HCT116 (cell line): ENCODE results near the gene RAB26. TPM values are rescaled to one million over a fixed set of nuclear protein-coding genes. Genes with fewer than 3 reads are reported as not detected.

ENCODE experiments used
- ATAC-seq: fragments of 200-7000 bp; cut with Tn5 transposase; 2 replicates; pipeline ENCODE4 v1.9.1; 2020; ENCODE audit warnings: mild to moderate bottlenecking, moderate library complexity
- BruUV-seq: library from RNA; stranded (reverse); fragments of 400-500 nt; replicated peaks from 2 replicates; lab custom pipeline; 2021; lab: Mats Ljungman, UMichigan
- CTCF ChIA-PET: fragments of 300-600 bp; sonication (Branson Sonifier 250); formaldehyde crosslinking; loops from one replicate; lab custom pipeline; 2021; ENCODE audit warnings: antibody characterized with exemption; lab: Charles Lee
- POLR2A ChIA-PET: fragments of 300-600, 350-600 bp; sonication (Branson Sonifier 250); formaldehyde crosslinking; loops from one replicate; lab custom pipeline; 2021; ENCODE audit warnings: antibody characterized with exemption; lab: Charles Lee
- RAD21 ChIA-PET, 2 experiments: fragments of 300-600 bp; sonication (Branson Sonifier 250); formaldehyde crosslinking; loops; one replicate each; lab custom pipeline; 2023; ENCODE audit warnings: low total read pairs in 2 of 2; ENCODE audit not compliant: uncharacterized antibody in 2 of 2, unreplicated experiment in 2 of 2, low non-redundant PET in 1 of 2; lab: Charles Lee
- DNase-seq: peaks from one replicate; pipeline ENCODE4 v3.0.0-alpha.2; 2010; ENCODE audit warnings: low read depth, low spot score
- H2AFZ ChIP-seq: fragments of 200-600 bp; shearing (Covaris generic), sonication (generic); 2 replicates; pipeline ENCODE4 v1.6.1; 2017; ENCODE audit warnings: low read depth, mixed run types, mixed read lengths, antibody characterized with exemption, low read length; ENCODE audit not compliant: poor library complexity, severe bottlenecking
- H3K27ac ChIP-seq: 2 replicates; pipeline ENCODE4 v1.5.1; 2012; ENCODE audit warnings: low read depth, low read length
- H3K27me3 ChIP-seq: fragments of 200-600 bp; sonication (generic); 2 replicates; pipeline ENCODE4 v1.6.1; 2016; ENCODE audit warnings: mixed run types, low read length, mixed read lengths; ENCODE audit not compliant: insufficient read depth
- H3K36me3 ChIP-seq, 2 experiments: fragments of 200-500 bp in 1 of 2; fragments of 200-600 bp in 1 of 2; sonication (Bioruptor generic) in 1 of 2; sonication (generic) in 1 of 2; 2 replicates each; pipeline versions ENCODE4 v1.5.1 to v1.6.1; 2014 to 2016; ENCODE audit warnings: low read length in 2 of 2, inconsistent platforms in 1 of 2, mixed read lengths in 1 of 2, mixed run types in 1 of 2; ENCODE audit not compliant: insufficient read depth in 2 of 2, control insufficient read depth in 1 of 2
- H3K4me1 ChIP-seq, 2 experiments: fragments of 200-600 bp in 1 of 2; sonication (generic) in 1 of 2; 2 replicates each; pipeline versions ENCODE4 v1.5.1 to v1.6.1; 2012 to 2017; ENCODE audit warnings: low read length in 2 of 2, inconsistent platforms in 1 of 2, mild to moderate bottlenecking in 1 of 2, mixed read lengths in 1 of 2, mixed run types in 1 of 2, moderate library complexity in 1 of 2; ENCODE audit not compliant: insufficient read depth in 2 of 2, control insufficient read depth in 1 of 2
- H3K4me2 ChIP-seq: fragments of 200-600 bp; sonication (generic); 2 replicates; pipeline ENCODE4 v1.6.1; 2017; ENCODE audit warnings: mixed run types, low read length, mixed read lengths
- H3K4me3 ChIP-seq, 2 experiments: fragments of 200-600 bp in 1 of 2; sonication (generic) in 1 of 2; replicated peaks in 1 of 2; 2 replicates each; pipeline ENCODE4 v1.5.1; 2011 to 2016; ENCODE audit warnings: low read length in 2 of 2, control low read depth in 1 of 2, low read depth in 1 of 2, mild to moderate bottlenecking in 1 of 2, mixed read lengths in 1 of 2, mixed run types in 1 of 2
- H3K79me2 ChIP-seq: fragments of 200-600 bp; sonication (generic); 2 replicates; pipeline ENCODE4 v1.6.1; 2017; ENCODE audit warnings: mild to moderate bottlenecking, mixed run types, low read length, moderate library complexity, mixed read lengths; ENCODE audit not compliant: insufficient read depth
- H3K9ac ChIP-seq: fragments of 200-600 bp; sonication (generic); 2 replicates; pipeline ENCODE4 v1.6.1; 2016; ENCODE audit warnings: low read length, mixed read lengths
- H3K9me2 ChIP-seq: fragments of 200-600 bp; sonication (generic), shearing (Covaris generic); 2 replicates; pipeline ENCODE4 v1.6.1; 2017; ENCODE audit warnings: mixed run types, mild to moderate bottlenecking, moderate library complexity; ENCODE audit not compliant: insufficient read depth
- H3K9me3 ChIP-seq, 2 experiments: fragments of 200-500 bp in 1 of 2; fragments of 200-600 bp in 1 of 2; sonication (Bioruptor generic) in 1 of 2; sonication (generic) in 1 of 2; 2 replicates each; pipeline ENCODE4 v1.6.1; 2014 to 2017; ENCODE audit warnings: low read length in 2 of 2, mixed read lengths in 2 of 2, inconsistent platforms in 1 of 2, low read depth in 1 of 2, mild to moderate bottlenecking in 1 of 2, mixed run types in 1 of 2, moderate library complexity in 1 of 2; ENCODE audit not compliant: control insufficient read depth in 1 of 2, insufficient read depth in 1 of 2
- H4K20me1 ChIP-seq: fragments of 200-600 bp; sonication (generic), shearing (Covaris generic); 2 replicates; pipeline ENCODE4 v1.6.1; 2017; ENCODE audit warnings: mixed run types, mild to moderate bottlenecking, moderate library complexity; ENCODE audit not compliant: insufficient read depth
- CBX3 ChIP-seq: IDR thresholded peaks from 2 replicates; pipeline ENCODE4 v1.6.1; 2012; ENCODE audit warnings: low read depth
- CTCF ChIP-seq, 3 experiments: fragments of 200-600 bp in 1 of 3; sonication (generic) in 1 of 3; IDR thresholded peaks in 2 of 3; conservative IDR thresholded peaks in 1 of 3; 2 replicates each; pipeline ENCODE4 v1.5.1; 2012 to 2017; ENCODE audit warnings: low read depth in 2 of 3, low read length in 2 of 3, antibody characterized with exemption in 1 of 3, borderline replicate concordance in 1 of 3, control low read depth in 1 of 3, mild to moderate bottlenecking in 1 of 3, mixed read lengths in 1 of 3, mixed run types in 1 of 3, moderate library complexity in 1 of 3; ENCODE audit not compliant: insufficient read depth in 1 of 3
- POLR2AphosphoS5 ChIP-seq: IDR thresholded peaks from 2 replicates; pipeline ENCODE4 v1.6.1; 2011; ENCODE audit warnings: mild to moderate bottlenecking, low read depth, low read length, moderate library complexity
- SRF ChIP-seq: IDR thresholded peaks from 2 replicates; pipeline ENCODE4 v1.6.1; 2012; ENCODE audit warnings: low read depth
- TCF7L2 ChIP-seq: IDR thresholded peaks from 2 replicates; pipeline ENCODE4 v1.7.0; 2011; ENCODE audit warnings: borderline replicate concordance, inconsistent platforms; ENCODE audit not compliant: insufficient read depth, insufficient read length; ENCODE audit errors: extremely low read depth
- ZFX ChIP-seq: fragments of 450-650 bp; IDR thresholded peaks from 2 replicates; pipeline ENCODE4 v1.6.1; 2017
- intact Hi-C: fragments of 100-400 bp; cut with micrococcal nuclease; formaldehyde crosslinking; loops from 2 replicates; pipeline ENCODE4 v1.10.0; 2022
- total RNA-seq: library from RNA; stranded (reverse); gene quantifications from one replicate; pipeline ENCODE4 v1.2.1, GENCODE V29; 2021; ENCODE audit not compliant: unreplicated experiment

RAB26 gene
- total RNA-seq, 1 experiment from 2014 or later: 44.9 TPM

- ChIA-PET POLR2A (no interaction called here), CTCF (interaction anchor here (3.6 kb wide), 1 partner anchor 10 kb away, joined by 24 read pairs; no protein-coding TSS in a partner anchor), RAD21 (interaction anchor here in 1 of 2 experiments (1.0 kb wide), 1 partner anchor 132 kb away, joined by 4 read pairs; no protein-coding TSS in a partner anchor)
- Histone ChIP-seq H2AFZ (no peak overlapping the region), H3K4me1 (peaks cover 46 to 66% of the 10 kb centered on the region in 2 experiments), H3K9me2 (no peaks in the 10 kb centered on the region), H3K9me3 (no peaks in the 10 kb centered on the region), H3K27ac (peak overlapping the region; percentile 84), H3K4me3 (peak overlapping the region; percentile 64 to 74), H3K79me2 (peaks cover 40% of the 10 kb centered on the region), H3K27me3 (no peaks in the 10 kb centered on the region), H4K20me1 (no peaks in the 10 kb centered on the region; the same call in 1 of the 2 replicates), H3K4me2 (peak overlapping the region; percentile 99), H3K36me3 (peaks cover 0 to 23% of the 10 kb centered on the region in 2 experiments; a peak in 2 of 4 replicates), H3K9ac (peak overlapping the region; percentile 91)
- intact Hi-C loops: loop anchor here (2.0 to 5.0 kb wide), 2 partner anchors 72 to 101 kb away; partner anchors contain the start of genes E4F1 and ECI1
- DNase-seq: no peak
- TF ChIP-seq CBX3 (no peak), POLR2AphosphoS5 (peak; percentile 48), SRF (no peak), TCF7L2 (peak; percentile 50), CTCF (IDR thresholded peaks at IDR 0.05 in 2 of 3, conservative IDR thresholded peaks at IDR 0.05 in 1 of 3; ENCODE audit: borderline replicate concordance in 1 of 3, insufficient read depth in 1 of 3, low read depth in 2 of 3, low read length in 2 of 3) (no peak), ZFX (peak; percentile 47; the same call in 1 of the 2 replicates)
- BruUV-seq: no TSS peak
- peak; percentile 2; the same call in 1 of the 2 replicates for ATAC-seq
Observed at GRCh38 chr16:2149630-2150417, 1.4 kb downstream of the RAB26 start.
